NCI-H526 treated with DMSO at 0.1 percent for 48 hours (cell line): Measurements from ENCODE around the gene SCMH1.
A peak's percentile ranks its signal among the peaks of the same experiment; 100 is the strongest.

Experiments used
- DNase-seq: peaks from one replicate; lab custom pipeline; 2025; lab: John Stamatoyannopoulos, UW

The SCMH1 gene

GRCh38 chr1:41024953-41025352 is 217.2 kb downstream of the SCMH1 start:
- no peak for DNase-seq

- no peak for DNase-seq
Measured at GRCh38 chr1:41023279-41023990, 218.7 kb downstream of the SCMH1 start.

DNA sequence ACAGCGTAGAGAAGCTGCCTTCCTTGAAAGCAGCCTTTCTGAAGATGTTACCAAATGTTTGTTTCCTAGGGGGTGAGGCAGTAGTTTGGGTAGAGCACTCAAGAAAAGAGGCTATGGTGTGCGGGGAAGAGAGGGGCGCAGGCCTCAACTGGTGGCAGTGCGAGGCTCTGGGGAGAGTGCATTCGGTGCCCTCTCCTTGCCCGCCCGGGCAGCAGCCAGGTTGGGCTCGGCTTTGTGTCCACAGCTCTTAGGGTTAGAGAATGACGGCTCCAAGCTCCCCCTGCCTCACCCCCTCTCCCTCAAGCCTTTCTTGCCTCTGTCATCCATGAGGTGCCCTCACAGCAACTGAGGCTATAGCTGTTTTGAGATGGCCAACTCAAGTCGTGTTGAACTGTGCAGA is 219.7 kb downstream of the SCMH1 start:
- DNase-seq: no peak

GRCh38 chr1:41021526-41022308 is 220.4 kb downstream of the SCMH1 start, which contains the start of gene SLFNL1:
SLFNL1 (minus strand) TSS chr1:41021725; CDS start chr1:41020660, 1,065 bp downstream.
- DNase-seq: no peak

- no peak for DNase-seq
Measured at GRCh38 chr1:41020654-41021053, 221.5 kb downstream of the SCMH1 start.

GRCh38 chr1:41020109-41020576 is 222.0 kb downstream of the SCMH1 start:
- DNase-seq: no peak

DNA sequence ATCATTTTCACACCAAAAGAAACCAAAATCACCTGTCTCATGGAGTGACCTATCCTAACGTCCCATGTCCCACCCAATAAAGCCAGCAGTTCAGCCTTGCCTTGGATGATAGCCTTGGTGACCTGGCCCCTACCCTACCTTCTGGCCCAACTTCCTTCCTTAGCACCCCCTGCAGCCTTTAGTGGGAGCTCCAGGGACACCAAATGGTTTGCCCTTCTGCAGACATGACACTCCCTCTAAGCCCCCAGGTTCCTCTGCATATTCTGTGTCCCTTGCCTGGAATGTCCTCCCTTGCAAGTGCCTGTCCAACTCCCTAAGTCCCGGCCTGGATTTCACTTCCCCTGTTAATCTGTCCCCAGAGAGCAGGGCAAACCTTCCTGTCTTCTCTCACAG is 222.8 kb downstream of the SCMH1 start:
- no peak for DNase-seq

DNA sequence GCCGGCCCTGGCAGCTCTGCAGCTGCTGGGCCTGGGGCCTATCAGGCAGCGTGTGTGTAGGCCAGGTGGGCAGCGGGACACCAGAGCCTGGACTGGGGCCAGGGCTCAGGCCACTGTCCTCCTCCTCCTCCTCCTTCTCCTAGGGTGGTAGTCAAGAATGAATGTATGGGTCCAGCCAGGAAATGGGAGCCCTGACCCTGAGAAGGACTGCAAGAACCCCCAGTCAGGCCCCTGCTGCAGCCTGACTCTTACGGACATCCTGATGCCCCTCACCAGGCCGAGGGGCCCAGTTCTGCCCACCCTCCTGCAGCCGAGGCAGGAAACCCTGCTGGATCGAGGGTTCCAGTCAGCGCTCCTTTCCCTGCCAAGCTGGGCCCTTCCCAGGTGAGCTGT is 224.1 kb downstream of the SCMH1 start:
- DNase-seq: no peak

DNA sequence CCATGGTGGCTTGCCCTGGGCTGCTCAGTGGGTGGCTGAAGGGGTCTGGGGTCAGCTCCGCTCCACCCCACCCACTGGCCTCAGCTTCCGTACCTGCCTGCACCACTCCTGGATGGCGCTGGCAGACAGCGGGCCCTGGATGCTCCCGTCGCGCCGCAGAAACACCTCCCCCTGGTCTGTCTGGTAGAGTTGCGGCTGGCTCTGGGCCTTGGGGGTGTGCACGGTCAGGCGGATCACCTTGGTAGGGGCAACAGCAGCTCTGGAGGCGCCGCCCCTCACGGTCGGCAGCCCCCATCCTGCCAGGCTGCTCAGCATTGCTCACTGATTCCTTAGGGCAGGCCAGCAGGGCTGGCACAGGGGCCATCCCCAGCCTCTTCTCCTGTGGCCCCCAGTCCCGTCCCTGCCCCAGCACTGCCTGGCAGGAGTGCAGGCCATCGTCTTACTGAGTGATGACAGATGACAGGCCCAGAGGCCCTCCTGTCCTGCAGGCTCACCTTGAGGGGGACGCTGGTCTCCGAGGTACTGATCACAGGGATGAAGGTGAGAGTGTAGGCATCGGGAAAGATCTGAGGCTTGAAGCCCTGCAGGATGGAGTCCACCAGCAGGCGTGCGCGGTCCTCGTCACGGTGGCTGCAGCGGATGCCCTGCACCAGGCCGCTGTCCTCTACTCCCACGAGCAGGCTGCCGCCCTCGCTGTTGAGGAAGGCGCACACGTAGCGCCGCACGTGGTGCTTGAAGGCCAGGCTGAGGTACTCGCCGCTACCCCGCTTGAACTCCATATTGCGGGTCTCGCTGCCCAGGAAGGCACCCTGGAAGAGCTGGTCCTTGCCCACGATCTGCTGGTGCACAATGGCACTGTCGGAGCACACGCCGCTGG is 224.7 kb downstream of the SCMH1 start:
- no peak for DNase-seq

DNA sequence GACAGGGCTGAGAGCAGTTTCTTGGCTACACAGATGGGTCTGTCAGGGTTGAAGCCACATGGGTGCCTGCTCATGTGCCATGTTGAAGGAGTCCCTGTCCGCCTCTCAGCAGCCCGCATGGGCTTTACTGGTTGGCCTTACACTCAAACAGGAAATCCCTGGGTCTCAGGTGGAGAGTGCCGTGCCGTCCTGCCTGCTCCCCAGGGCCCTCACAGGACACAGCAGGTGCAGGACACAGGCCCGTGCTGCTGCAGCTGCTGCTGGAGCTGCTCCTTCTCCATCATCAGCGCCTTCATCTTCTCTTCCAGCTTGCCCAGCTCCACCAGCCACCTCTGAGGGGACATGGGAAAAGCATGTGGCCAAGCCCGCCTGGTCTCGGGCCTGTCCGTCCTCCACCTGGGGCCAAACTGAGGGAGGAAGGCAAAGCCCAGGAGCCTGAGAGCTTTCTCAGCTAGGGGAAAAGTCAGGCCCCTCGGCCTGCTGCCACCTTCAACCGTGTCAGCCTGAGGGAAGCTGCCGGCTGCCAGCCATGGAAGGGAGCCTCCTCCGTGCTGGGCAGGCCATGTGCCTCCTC is 226.1 kb downstream of the SCMH1 start:
- no peak for DNase-seq

DNA sequence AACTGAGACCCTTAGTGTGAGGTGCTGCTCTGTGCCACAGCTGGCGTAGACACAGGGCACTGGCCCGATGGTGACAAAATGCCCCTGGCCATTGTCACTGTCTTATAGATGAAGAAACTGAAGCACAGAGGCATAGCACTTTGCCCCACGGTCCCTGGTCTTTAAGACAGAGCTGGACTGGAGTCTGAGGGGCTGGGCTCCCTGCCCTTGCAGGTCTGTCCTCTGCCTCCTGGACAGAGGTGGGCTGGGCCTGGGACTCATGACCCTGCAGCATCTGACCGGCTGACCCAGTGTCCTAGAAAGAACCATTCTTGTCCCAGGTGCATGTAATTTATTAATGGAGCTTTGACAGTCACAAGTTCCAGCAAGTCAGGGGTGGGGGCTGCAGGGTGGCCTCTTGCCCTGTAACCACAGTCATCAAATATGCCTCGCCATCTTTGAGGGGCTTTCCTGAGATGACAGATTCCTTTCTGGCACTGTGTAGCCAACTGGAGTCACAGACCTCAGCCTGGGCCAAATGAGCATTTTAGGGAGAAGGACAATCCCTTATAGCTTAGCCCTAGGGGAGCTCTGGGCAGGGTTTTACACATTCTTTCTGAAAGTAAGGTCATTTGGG is 226.7 kb downstream of the SCMH1 start:
- DNase-seq: no peak

GRCh38 chr1:41014871-41015270 is 227.2 kb downstream of the SCMH1 start:
- no peak for DNase-seq

- DNase-seq: no peak
Measured at GRCh38 chr1:41013796-41014195, 228.3 kb downstream of the SCMH1 start.

DNA sequence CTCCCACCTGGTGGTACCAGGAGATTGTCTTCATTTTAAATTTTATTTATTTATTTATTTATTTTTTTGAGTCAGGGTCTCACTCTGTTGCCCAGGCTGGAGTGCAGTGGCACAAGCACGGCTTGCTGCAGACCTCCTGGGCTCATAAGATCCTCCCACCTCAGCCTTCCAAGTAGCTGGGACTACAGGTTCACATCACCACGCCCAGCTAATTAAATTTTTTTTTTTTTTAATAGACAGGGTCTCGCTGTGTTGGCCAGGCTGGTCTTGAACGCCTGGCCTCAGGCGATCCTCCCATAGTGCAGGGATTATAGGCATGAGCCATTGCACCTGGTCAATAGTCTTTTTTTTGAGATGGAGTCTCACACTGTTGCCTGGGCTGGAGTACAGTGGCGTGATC is 229.1 kb downstream of the SCMH1 start:
- DNase-seq: no peak

GRCh38 chr1:41010345-41010744 is 231.8 kb downstream of the SCMH1 start:
- no peak for DNase-seq

DNA sequence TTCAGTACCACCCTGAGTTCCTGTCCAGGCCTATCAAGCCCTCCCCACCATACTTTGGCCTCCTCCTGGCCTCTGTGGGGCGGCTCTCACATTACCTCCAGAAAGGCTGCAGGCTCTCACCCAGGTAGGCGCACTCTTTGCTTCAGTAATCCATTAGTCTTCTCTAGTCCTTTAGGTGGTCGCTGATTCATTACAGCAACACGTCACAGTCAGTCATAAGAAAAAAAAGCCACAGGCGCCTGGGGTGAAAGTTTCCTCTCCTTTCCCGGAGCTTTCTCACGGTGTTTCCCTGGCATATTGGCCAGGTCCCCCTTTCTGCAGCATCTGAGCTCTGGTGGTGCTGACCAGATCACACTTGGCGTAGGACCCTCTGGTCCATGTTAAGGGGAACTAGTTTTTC is 232.6 kb downstream of the SCMH1 start:
- DNase-seq: no peak

DNA sequence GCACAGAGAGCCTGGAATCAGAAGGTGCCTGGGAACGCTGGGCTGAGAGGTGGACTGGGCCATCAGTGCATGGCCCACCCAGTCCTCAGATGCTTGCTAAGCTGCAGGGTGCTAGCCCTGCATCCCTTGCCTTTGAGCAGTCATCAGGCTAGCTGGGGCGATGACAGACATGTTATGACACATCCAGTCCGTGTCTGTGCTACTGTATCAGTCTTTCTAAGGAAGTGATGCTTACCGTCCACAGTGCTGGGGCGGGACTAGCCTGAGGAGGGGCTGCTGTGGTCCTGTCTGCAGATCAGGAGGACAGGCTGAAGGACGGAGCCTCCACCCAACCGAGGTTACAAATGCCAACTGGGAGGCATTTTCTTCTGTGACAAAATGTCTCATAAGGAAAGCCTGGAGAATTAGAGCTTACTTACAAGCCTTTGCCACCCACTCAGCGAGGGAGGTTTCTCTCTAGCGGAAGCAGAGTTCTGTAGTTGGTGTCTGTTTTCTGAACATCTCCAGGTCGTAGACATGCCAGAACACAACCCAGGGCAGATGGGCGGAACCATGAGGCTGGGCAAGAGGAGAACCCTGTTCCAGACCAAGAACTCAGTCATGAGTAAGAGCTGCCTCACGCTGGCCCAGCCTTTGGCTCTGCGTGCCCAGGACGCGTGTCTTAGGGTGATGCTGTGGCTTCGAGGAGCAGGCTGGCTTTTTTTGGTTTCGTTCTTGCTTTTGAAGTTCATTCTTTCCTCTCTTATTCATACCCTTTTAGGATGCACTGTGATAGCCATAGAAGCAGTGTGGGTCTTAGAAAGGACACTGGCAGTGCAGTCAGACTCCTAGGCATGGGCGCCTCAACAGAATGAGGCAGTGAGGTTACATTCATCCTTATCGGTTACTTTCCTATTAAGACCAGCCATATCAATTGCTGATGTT is 234.9 kb downstream of the SCMH1 start:
- DNase-seq: no peak

DNA sequence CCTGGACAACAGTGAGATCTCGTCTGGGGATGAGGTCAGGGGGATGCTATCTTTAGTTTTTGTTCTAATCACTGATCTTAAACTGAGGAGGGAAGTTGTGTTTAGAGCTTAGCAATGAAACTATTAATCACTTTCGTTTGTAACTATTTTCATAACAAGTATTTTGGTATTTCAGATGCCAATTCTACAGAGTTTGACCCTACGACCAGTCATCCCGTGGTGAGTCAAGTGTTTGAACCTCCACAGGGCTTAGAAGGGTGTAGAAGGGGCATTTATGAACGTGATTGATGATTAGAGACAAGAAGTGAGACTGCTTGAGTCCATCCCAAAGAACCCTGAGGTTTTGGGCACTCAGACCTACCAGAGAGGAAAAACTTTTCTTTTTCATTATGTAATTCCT is 236.2 kb downstream of the SCMH1 start:
- no peak for DNase-seq

- DNase-seq: peak; percentile 88
Measured at GRCh38 chr1:41003640-41004220, 238.4 kb downstream of the SCMH1 start.

GRCh38 chr1:41003127-41003639 is 238.9 kb downstream of the SCMH1 start:
- no peak for DNase-seq
